IMR-90 (cell line): Measurements from ENCODE around the gene AAR2.

Source experiments
- CTCF ChIP-seq: conservative IDR thresholded peaks from 2 replicates; pipeline ENCODE4 v1.5.1; 2012; ENCODE audit warnings: mild to moderate bottlenecking, low read depth, low read length, improper control_type of control experiment
- FOS ChIP-seq: fragments of 150-350 bp; IDR thresholded peaks from 2 replicates; pipeline ENCODE4 v1.6.1; 2016; ENCODE audit warnings: low read depth, low read length
- POLR2A ChIP-seq: IDR thresholded peaks from 2 replicates; pipeline ENCODE4 v1.6.1; 2012; ENCODE audit warnings: mild to moderate bottlenecking, low read depth, low read length

- TF ChIP-seq FOS (no peak), CTCF (no peak), POLR2A (no peak)
Observed at GRCh38 chr20:36268440-36269342, 32.4 kb downstream of the AAR2 start.
